ENCODE results near the gene AKT1S1. TPM values are rescaled to one million over a fixed set of nuclear protein-coding genes. Genes with fewer than 3 reads are reported as not detected.

The AKT1S1 gene
- total and polyA plus RNA-seq, 2 of the 13 experiments (the other 11 are each of a cell fraction or from before 2014, with no cell fraction given) = 13.5 to 27.8 TPM

DNA sequence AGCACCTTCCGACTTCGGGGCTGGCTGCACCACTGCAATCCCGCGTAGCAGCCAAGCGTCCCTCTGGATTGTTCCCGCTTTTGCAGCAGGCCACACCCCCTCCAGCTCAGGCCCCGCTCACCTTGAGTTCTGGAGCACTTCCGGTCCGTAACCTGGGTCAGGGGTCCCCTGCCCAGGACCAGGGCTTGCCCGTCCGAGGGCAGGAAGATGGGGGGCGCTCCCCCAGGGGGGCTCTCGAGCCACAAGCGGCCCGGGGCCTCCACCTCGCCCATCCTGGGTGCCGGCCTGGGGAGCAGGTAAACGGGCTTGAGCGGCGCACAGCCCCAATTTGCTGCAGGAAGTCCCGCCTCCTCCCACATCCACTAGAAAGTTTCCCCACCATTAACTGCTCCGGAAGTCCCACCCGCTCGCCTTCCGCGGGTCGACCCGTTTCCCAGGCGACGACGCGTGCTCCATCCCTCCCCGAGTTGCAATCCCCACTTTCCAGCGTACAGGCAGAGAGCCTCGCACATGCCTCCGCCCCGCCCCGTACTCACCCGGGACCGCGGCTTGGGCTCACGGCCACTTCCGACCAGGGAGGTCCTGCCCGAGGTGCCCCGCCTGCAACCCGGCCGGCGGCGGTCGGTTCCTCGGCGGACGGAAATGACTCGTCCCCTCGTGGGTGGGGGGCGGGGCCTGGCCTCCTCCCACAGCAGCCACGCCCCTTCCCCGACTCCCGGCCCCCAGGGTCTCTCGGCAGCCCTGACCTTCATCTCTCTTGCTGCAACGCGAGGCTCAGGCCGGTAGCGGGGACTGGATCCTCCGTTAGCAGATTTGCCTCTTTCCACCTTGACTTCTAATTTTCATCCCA, 10.0 kb downstream of the AKT1S1 start, which contains the start of gene PNKP (continued):
- TF ChIP-seq, protein P1, sequence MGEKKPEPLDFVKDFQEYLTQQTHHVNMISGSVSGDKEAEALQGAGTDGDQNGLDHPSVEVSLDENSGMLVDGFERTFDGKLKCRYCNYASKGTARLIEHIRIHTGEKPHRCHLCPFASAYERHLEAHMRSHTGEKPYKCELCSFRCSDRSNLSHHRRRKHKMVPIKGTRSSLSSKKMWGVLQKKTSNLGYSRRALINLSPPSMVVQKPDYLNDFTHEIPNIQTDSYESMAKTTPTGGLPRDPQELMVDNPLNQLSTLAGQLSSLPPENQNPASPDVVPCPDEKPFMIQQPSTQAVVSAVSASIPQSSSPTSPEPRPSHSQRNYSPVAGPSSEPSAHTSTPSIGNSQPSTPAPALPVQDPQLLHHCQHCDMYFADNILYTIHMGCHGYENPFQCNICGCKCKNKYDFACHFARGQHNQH (CRISPR knock-in tag; IDR thresholded peaks at IDR 0.05) = peak; percentile 41
- TF ChIP-seq ZNF83 (CRISPR knock-in tag; IDR thresholded peaks at IDR 0.05; ENCODE audit: borderline replicate concordance) = no peak
- peak; percentile 75; the same call in 1 of the 2 replicates for TF ChIP-seq EEA1 (CRISPR knock-in tag; IDR thresholded peaks at IDR 0.05; ENCODE audit: borderline replicate concordance)
- no peak for TF ChIP-seq ZNF44 (CRISPR knock-in tag; IDR thresholded peaks at IDR 0.05)
- TF ChIP-seq NFE2 (CRISPR knock-in tag; IDR thresholded peaks at IDR 0.05) = no peak
- TF ChIP-seq NFATC3 (CRISPR knock-in tag; IDR thresholded peaks at IDR 0.05) = no peak
- peak; percentile 77 for TF ChIP-seq ZFY (CRISPR knock-in tag; IDR thresholded peaks at IDR 0.05)
- peak; percentile 87 for TF ChIP-seq CSRNP1 (CRISPR knock-in tag; IDR thresholded peaks at IDR 0.05)
- peak; percentile 73; the same call in 1 of the 2 replicates for TF ChIP-seq ZNF776 (CRISPR knock-in tag; IDR thresholded peaks at IDR 0.05)
- TF ChIP-seq ZNF180 (CRISPR knock-in tag; IDR thresholded peaks at IDR 0.05; ENCODE audit: borderline replicate concordance, low read depth) = no peak
- no peak; a peak in 1 of 4 replicates for TF ChIP-seq REST (IDR thresholded peaks at IDR 0.05; ENCODE audit: borderline replicate concordance in 1 of 2, low read depth in 1 of 2, low read length in 2 of 2)
- TF ChIP-seq ZNF3 (CRISPR knock-in tag; IDR thresholded peaks at IDR 0.05) = no peak
- no peak for TF ChIP-seq ZNF646 (CRISPR knock-in tag; IDR thresholded peaks at IDR 0.05)
- peak; percentile 82 for TF ChIP-seq POLR2AphosphoS5 (IDR thresholded peaks at IDR 0.05; ENCODE audit: low read depth, low read length)
- 0 out of 2 replicates have a peak, but pooled peaks have one; percentile 59 for TF ChIP-seq ZNF660 (CRISPR knock-in tag; IDR thresholded peaks at IDR 0.05; ENCODE audit: borderline replicate concordance, low read depth)
